HEK293 (cell line): ENCODE data around the gene ZNF275.

Experiments
- TF ChIP-seq, protein P1 (sequence below): fragments of 450-650 bp; formaldehyde crosslinking; IDR thresholded peaks from 2 replicates; pipeline ENCODE4 v1.5.1; 2016; ENCODE audit warnings: missing biosample characterization, missing genetic modification characterization
- TF ChIP-seq, protein P2 (sequence below): fragments of 450-650 bp; formaldehyde crosslinking; optimal IDR thresholded peaks from 2 replicates; pipeline ENCODE3; 2016; ENCODE audit warnings: missing biosample characterization, mild to moderate bottlenecking, missing genetic modification characterization

DNA sequence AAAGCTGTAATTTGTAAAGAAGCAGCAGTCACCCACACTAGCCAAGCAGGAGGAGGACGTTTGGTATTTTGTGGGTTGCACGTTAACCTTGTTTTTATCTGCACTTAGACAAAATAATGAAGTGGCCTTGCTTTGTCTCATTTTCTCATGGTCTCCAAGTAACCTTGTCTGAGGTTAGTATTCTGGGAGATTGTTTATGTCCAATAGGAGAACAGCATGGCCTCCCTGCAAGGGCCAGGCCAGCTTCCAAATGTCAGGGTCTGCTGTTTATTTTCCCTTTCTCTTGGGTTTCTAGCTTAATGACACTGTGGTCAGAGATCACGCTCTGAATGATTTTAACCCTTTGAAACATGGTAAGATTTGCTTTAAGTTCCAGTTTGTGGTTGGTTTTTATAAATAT, 37.3 kb downstream of the ZNF275 start:
- TF ChIP-seq, protein P1, sequence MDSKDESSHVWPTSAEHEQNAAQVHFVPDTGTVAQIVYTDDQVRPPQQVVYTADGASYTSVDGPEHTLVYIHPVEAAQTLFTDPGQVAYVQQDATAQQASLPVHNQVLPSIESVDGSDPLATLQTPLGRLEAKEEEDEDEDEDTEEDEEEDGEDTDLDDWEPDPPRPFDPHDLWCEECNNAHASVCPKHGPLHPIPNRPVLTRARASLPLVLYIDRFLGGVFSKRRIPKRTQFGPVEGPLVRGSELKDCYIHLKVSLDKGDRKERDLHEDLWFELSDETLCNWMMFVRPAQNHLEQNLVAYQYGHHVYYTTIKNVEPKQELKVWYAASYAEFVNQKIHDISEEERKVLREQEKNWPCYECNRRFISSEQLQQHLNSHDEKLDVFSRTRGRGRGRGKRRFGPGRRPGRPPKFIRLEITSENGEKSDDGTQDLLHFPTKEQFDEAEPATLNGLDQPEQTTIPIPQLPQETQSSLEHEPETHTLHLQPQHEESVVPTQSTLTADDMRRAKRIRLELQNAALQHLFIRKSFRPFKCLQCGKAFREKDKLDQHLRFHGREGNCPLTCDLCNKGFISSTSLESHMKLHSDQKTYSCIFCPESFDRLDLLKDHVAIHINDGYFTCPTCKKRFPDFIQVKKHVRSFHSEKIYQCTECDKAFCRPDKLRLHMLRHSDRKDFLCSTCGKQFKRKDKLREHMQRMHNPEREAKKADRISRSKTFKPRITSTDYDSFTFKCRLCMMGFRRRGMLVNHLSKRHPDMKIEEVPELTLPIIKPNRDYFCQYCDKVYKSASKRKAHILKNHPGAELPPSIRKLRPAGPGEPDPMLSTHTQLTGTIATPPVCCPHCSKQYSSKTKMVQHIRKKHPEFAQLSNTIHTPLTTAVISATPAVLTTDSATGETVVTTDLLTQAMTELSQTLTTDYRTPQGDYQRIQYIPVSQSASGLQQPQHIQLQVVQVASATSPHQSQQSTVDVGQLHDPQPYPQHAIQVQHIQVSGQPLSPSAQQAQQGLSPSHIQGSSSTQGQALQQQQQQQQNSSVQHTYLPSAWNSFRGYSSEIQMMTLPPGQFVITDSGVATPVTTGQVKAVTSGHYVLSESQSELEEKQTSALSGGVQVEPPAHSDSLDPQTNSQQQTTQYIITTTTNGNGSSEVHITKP, result no peak
- TF ChIP-seq, protein P2, sequence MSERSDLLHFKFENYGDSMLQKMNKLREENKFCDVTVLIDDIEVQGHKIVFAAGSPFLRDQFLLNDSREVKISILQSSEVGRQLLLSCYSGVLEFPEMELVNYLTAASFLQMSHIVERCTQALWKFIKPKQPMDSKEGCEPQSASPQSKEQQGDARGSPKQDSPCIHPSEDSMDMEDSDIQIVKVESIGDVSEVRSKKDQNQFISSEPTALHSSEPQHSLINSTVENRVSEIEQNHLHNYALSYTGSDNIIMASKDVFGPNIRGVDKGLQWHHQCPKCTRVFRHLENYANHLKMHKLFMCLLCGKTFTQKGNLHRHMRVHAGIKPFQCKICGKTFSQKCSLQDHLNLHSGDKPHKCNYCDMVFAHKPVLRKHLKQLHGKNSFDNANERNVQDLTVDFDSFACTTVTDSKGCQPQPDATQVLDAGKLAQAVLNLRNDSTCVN, result no peak
